OCI-LY1 (cell line): ENCODE results near the gene PALMD.

Experiments used
- H2AFZ ChIP-seq: fragments of 200-600 bp; sonication (generic), shearing (Covaris generic); 2 replicates; pipeline ENCODE4 v1.6.0; 2014; ENCODE audit warnings: antibody characterized with exemption, mild to moderate bottlenecking, low read length
- H3F3A ChIP-seq: fragments of 200-600 bp; sonication (generic), shearing (Covaris generic); 2 replicates; pipeline ENCODE4 v1.6.0; 2014; ENCODE audit warnings: mild to moderate bottlenecking, antibody characterized with exemption, low read length, moderate library complexity; ENCODE audit not compliant: insufficient read depth
- H3K27ac ChIP-seq: fragments of 200-600 bp; sonication (generic); 2 replicates; pipeline ENCODE4 v1.5.1; 2014; ENCODE audit warnings: low read length, mixed run types, mild to moderate bottlenecking, low read depth; ENCODE audit not compliant: poor library complexity, severe bottlenecking
- H3K27me3 ChIP-seq: fragments of 200-600 bp; sonication (generic); 2 replicates; pipeline ENCODE4 v1.6.0; 2014; ENCODE audit warnings: antibody characterized with exemption, mild to moderate bottlenecking, low read length, moderate library complexity; ENCODE audit not compliant: insufficient read depth
- H3K36me3 ChIP-seq: fragments of 200-600 bp; sonication (generic); 2 replicates; pipeline ENCODE4 v1.6.1; 2014; ENCODE audit warnings: mild to moderate bottlenecking, antibody characterized with exemption, low read length, moderate library complexity, mixed read lengths; ENCODE audit not compliant: insufficient read depth
- H3K4me1 ChIP-seq: fragments of 200-600 bp; sonication (generic); 2 replicates; pipeline ENCODE4 v1.5.1; 2014; ENCODE audit warnings: mild to moderate bottlenecking, low read length, moderate library complexity; ENCODE audit not compliant: insufficient read depth, severe bottlenecking
- H3K4me2 ChIP-seq: fragments of 200-600 bp; sonication (generic), shearing (Covaris generic); 2 replicates; pipeline ENCODE4 v1.6.1; 2014; ENCODE audit warnings: low read length
- H3K4me3 ChIP-seq: fragments of 200-600 bp; sonication (generic); 2 replicates; pipeline ENCODE4 v1.5.1; 2014; ENCODE audit warnings: low read length, low read depth, mild to moderate bottlenecking, mixed read lengths; ENCODE audit not compliant: poor library complexity, severe bottlenecking
- H3K79me2 ChIP-seq: fragments of 200-600 bp; shearing (Covaris generic); 2 replicates; pipeline ENCODE4 v1.6.1; 2016; ENCODE audit warnings: mixed run types, low read length, mixed read lengths; ENCODE audit not compliant: insufficient read depth
- H3K9ac ChIP-seq: fragments of 200-600 bp; sonication (generic), shearing (Covaris generic); 2 replicates; pipeline ENCODE4 v1.6.1; 2014; ENCODE audit warnings: mild to moderate bottlenecking, low read length, mixed read lengths
- H3K9me2 ChIP-seq: fragments of 200-600 bp; sonication (generic), shearing (Covaris generic); 2 replicates; pipeline ENCODE4 v1.6.1; 2014; ENCODE audit warnings: low read depth, mild to moderate bottlenecking, low read length, mixed read lengths
- H3K9me3 ChIP-seq: fragments of 200-600 bp; shearing (Covaris generic); 2 replicates; pipeline ENCODE4 v1.6.1; 2014; ENCODE audit warnings: low read length, mixed read lengths
- H4K20me1 ChIP-seq: fragments of 200-600 bp; sonication (generic), shearing (Covaris generic); 2 replicates; pipeline ENCODE4 v1.6.0; 2016; ENCODE audit warnings: mild to moderate bottlenecking, low read length; ENCODE audit not compliant: insufficient read depth
- EZH2 ChIP-seq: fragments of 200-600 bp; sonication (generic), shearing (Covaris generic); IDR thresholded peaks from 2 replicates; pipeline ENCODE4 v1.8.0; 2017; ENCODE audit warnings: borderline replicate concordance, mixed run types, mild to moderate bottlenecking, antibody characterized with exemption, low read length, moderate library complexity, mixed read lengths
- TF ChIP-seq, protein P1 (sequence below): fragments of 200-600 bp; sonication (generic), shearing (Covaris generic); IDR thresholded peaks from 2 replicates; pipeline ENCODE4 v1.5.1; 2017; ENCODE audit warnings: mild to moderate bottlenecking, antibody characterized with exemption, low read length, moderate library complexity, mixed read lengths

The PALMD gene

DNA sequence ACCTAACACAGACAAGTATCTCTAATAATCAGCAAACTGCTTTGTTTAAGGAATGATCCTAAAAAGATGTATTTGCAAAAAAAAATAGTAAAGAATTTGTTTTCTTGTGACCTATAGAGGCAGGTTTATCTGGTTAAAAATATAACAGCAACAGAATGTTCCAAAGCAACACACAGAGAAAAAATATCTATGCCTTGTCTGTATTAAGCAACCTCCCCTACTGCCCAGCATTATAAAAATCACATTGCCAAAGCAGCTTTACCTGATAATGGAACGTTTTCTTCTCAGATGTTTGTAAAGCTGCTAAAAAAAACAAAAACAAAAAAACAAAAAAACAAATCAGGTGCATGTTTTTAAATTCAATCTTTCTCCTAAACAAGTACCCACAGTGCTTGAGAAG, 24.7 kb downstream of the PALMD start:
- Histone ChIP-seq H3K4me3 (no peak overlapping the region), H3K9me3 (no peaks in the 10 kb centered on the region), H3K9me2 (no peaks in the 10 kb centered on the region), H3K79me2 (no peaks in the 10 kb centered on the region), H3K27ac (no peak overlapping the region), H3K9ac (no peak overlapping the region), H3F3A (no peaks in the 10 kb centered on the region), H3K4me1 (no peaks in the 10 kb centered on the region), H4K20me1 (no peaks in the 10 kb centered on the region), H3K36me3 (no peaks in the 10 kb centered on the region), H2AFZ (no peak overlapping the region), H3K4me2 (no peak overlapping the region), H3K27me3 (0 out of 2 replicates have a peak, but pooled peaks cover 4% of the 10 kb centered on the region)
- TF ChIP-seq EZH2: no peak
- TF ChIP-seq, protein P1, sequence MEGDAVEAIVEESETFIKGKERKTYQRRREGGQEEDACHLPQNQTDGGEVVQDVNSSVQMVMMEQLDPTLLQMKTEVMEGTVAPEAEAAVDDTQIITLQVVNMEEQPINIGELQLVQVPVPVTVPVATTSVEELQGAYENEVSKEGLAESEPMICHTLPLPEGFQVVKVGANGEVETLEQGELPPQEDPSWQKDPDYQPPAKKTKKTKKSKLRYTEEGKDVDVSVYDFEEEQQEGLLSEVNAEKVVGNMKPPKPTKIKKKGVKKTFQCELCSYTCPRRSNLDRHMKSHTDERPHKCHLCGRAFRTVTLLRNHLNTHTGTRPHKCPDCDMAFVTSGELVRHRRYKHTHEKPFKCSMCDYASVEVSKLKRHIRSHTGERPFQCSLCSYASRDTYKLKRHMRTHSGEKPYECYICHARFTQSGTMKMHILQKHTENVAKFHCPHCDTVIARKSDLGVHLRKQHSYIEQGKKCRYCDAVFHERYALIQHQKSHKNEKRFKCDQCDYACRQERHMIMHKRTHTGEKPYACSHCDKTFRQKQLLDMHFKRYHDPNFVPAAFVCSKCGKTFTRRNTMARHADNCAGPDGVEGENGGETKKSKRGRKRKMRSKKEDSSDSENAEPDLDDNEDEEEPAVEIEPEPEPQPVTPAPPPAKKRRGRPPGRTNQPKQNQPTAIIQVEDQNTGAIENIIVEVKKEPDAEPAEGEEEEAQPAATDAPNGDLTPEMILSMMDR: no peak

DNA sequence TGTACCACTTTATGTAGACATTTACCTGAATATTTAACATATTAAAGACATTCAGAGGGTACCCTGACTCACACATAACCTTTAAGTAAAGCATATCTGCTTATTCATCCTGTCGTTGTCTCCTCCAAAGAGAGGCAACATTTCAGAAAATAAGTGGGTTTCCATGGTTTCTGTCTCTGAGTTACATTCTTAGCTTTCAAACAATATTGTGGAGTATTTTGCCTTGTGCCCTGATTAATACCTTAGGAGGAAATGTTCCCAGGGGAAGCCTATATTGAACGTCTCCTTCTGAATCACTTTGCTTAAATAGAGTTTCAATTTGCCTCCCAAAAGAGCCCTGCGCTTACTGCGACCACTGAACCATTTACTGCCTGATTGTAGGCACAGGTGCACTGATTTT, 26.1 kb downstream of the PALMD start:
- H3K9me3 ChIP-seq: no peaks in the 10 kb centered on the region
- H3K9ac ChIP-seq: no peak overlapping the region
- no peak overlapping the region for H2AFZ ChIP-seq
- H3K4me3 ChIP-seq: no peak overlapping the region
- no peaks in the 10 kb centered on the region for H3K79me2 ChIP-seq
- H3F3A ChIP-seq: no peaks in the 10 kb centered on the region
- no peaks in the 10 kb centered on the region for H4K20me1 ChIP-seq
- 0 out of 2 replicates have a peak, but pooled peaks cover 4% of the 10 kb centered on the region for H3K27me3 ChIP-seq
- no peak overlapping the region for H3K27ac ChIP-seq
- no peak overlapping the region for H3K4me2 ChIP-seq
- H3K9me2 ChIP-seq: no peaks in the 10 kb centered on the region
- H3K36me3 ChIP-seq: no peaks in the 10 kb centered on the region
- H3K4me1 ChIP-seq: no peaks in the 10 kb centered on the region
- TF ChIP-seq EZH2: no peak
- TF ChIP-seq, protein P1: no peak

DNA sequence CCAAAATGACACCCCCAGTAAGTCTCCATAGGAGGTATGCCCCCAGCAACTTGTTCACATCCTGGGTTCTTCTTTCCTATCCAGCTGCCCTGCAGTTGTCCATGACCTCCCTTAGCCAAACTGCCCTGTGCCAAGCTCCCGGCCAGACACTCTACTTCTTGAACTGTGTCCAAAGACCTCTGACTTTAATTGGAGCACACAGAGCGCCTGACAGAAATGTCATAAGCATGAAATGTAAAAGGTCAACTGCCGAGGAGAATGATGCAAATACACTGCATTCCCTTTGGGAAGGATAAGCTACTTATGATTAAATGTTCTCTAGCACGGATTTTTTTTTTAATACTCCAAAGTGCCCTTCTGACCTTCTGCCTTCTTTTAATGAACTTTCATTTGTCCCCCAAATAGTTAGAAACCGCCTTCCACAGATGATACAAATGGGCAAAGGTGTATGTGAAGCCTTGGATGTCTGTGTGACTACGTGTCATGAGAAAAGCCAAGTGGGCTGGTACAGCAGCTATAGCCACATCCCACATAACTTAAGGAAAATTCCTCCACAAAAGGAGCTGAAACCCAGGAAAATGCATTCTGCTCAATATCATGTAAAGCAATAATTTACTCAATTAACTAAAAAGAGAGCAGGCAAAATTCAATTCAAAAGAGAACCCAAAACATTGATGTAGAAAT, 26.8 kb downstream of the PALMD start:
- H3K27ac ChIP-seq: no peak overlapping the region
- no peaks in the 10 kb centered on the region for H4K20me1 ChIP-seq
- no peaks in the 10 kb centered on the region for H3K4me1 ChIP-seq
- no peak for TF ChIP-seq EZH2
- TF ChIP-seq, protein P1: no peak
- H3K27me3 ChIP-seq: peaks cover 8% of the 10 kb centered on the region; the same call in 1 of the 2 replicates
- H3K36me3 ChIP-seq: no peaks in the 10 kb centered on the region
- no peaks in the 10 kb centered on the region for H3F3A ChIP-seq
- H3K9me2 ChIP-seq: no peaks in the 10 kb centered on the region
- no peaks in the 10 kb centered on the region for H3K9me3 ChIP-seq
- no peak overlapping the region for H3K4me3 ChIP-seq
- no peak overlapping the region for H2AFZ ChIP-seq
- no peaks in the 10 kb centered on the region for H3K79me2 ChIP-seq
- no peak overlapping the region for H3K9ac ChIP-seq
- H3K4me2 ChIP-seq: no peak overlapping the region
